Testis (tissue), 2 donors: ENCODE data around the gene GALT.

Source experiments
- CTCF ChIP-seq, 3 experiments: fragments of 450-650 bp in 2 of 3; fragments of 200-600 bp in 1 of 3; sonication (generic) in 1 of 3; IDR thresholded peaks; one replicate each; pipeline ENCODE4 v1.5.1; 2016 to 2019; ENCODE audit warnings: antibody characterized with exemption in 3 of 3, mild to moderate bottlenecking in 2 of 3, moderate library complexity in 1 of 3
- POLR2A ChIP-seq: fragments of 450-650 bp; IDR thresholded peaks from one replicate; pipeline ENCODE4 v1.6.1; 2017; ENCODE audit warnings: antibody characterized with exemption, mild to moderate bottlenecking, moderate library complexity

- TF ChIP-seq CTCF (IDR thresholded peaks at IDR 0.05) (no peak), POLR2A (no peak)
Measured at GRCh38 chr9:34615132-34615531, 31.3 kb upstream of the GALT start.
